Activated CD8-positive, alpha-beta T cell treated with anti-CD3 and anti-CD28 coated beads for 36 hours (primary cell): ENCODE data around the gene DICER1. TPM values are rescaled to one million over a fixed set of nuclear protein-coding genes. Genes with fewer than 3 reads are reported as not detected.

ENCODE experiments used
- ATAC-seq: fragments of 200-7000 bp; cut with Tn5 transposase; one replicate; pipeline ENCODE4 v1.10.0; 2021; ENCODE audit warnings: mild to moderate bottlenecking, moderate library complexity
- CTCF ChIA-PET: fragments of 350-600 bp; sonication (Branson Sonifier 250); formaldehyde crosslinking; loops from one replicate; lab custom pipeline; 2021; ENCODE audit warnings: antibody characterized with exemption; lab: Charles Lee
- POLR2A ChIA-PET: fragments of 350-600 bp; sonication (Branson Sonifier 250); formaldehyde crosslinking; loops from one replicate; lab custom pipeline; 2021; ENCODE audit warnings: antibody characterized with exemption; lab: Charles Lee
- DNase-seq: peaks from one replicate; pipeline ENCODE4 v3.0.0-alpha.2; 2020
- H3K27ac Mint-ChIP-seq: one replicate; pipeline ENCODE4 v1.8.0; 2021; ENCODE audit warnings: mild to moderate bottlenecking, mixed read lengths
- H3K27me3 Mint-ChIP-seq: one replicate; pipeline ENCODE4 v1.8.0; 2021; ENCODE audit warnings: mixed read lengths
- H3K36me3 Mint-ChIP-seq: one replicate; pipeline ENCODE4 v1.8.0; 2021; ENCODE audit warnings: low read depth, mixed read lengths
- H3K4me1 Mint-ChIP-seq: one replicate; pipeline ENCODE4 v1.8.0; 2021; ENCODE audit warnings: low read depth, mixed read lengths
- H3K4me3 Mint-ChIP-seq: one replicate; pipeline ENCODE4 v1.8.0; 2021; ENCODE audit warnings: mild to moderate bottlenecking, moderate library complexity, mixed read lengths
- H3K9me3 Mint-ChIP-seq: one replicate; pipeline ENCODE4 v1.8.0; 2021; ENCODE audit warnings: mixed read lengths
- intact Hi-C: fragments of 100-400 bp; cut with micrococcal nuclease; formaldehyde crosslinking; loops from one replicate; pipeline ENCODE4 v1.10.0; 2022
- total RNA-seq, 2 experiments: library from RNA; stranded (reverse); gene quantifications; one replicate each; pipeline ENCODE4 v1.2.3, GENCODE V29; 2021
- TF ChIP-seq, protein P1 (sequence below): fragments of 200-600 bp; IDR thresholded peaks from one replicate; pipeline ENCODE4 v1.8.0; 2022; ENCODE audit warnings: antibody characterized with exemption, mild to moderate bottlenecking

DICER1 gene
- total RNA-seq, 2 experiments from 2014 or later = 45.3 to 50.3 TPM

DNA sequence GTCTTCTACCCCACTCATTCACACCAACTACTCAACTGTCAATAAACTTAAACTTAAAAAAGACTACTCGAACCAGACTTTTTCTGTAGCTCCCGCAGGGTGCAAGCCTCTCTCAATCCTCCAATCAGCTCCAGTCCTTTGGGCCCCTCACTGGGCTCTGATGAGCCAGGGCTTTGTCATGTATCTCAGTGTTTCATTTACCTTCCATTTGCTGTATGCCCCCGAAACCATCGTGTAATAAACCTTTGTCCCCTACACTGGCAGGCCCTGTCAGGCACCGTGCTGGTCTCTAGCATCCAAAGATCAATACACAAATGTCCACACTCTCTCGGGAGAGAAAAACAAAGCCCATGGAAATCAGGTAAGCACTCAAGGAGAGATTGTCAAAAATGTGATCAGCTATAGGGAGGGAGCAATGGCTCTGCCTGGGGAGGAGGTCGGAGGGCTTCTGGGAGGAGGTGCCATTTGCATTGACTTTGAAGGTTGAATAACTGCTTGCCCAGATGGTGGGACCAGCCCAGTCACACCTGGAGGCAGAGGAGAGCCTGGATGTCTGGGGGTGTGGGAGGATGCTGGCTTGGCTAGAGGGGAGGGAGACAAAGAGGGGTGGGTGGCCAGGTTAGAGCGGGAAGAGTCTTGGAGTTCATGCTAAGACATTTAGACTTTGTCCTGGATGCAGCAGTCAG, 42.1 kb upstream of the DICER1 start:
- H3K4me3 Mint-ChIP-seq = no peak overlapping the region
- TF ChIP-seq, protein P1, sequence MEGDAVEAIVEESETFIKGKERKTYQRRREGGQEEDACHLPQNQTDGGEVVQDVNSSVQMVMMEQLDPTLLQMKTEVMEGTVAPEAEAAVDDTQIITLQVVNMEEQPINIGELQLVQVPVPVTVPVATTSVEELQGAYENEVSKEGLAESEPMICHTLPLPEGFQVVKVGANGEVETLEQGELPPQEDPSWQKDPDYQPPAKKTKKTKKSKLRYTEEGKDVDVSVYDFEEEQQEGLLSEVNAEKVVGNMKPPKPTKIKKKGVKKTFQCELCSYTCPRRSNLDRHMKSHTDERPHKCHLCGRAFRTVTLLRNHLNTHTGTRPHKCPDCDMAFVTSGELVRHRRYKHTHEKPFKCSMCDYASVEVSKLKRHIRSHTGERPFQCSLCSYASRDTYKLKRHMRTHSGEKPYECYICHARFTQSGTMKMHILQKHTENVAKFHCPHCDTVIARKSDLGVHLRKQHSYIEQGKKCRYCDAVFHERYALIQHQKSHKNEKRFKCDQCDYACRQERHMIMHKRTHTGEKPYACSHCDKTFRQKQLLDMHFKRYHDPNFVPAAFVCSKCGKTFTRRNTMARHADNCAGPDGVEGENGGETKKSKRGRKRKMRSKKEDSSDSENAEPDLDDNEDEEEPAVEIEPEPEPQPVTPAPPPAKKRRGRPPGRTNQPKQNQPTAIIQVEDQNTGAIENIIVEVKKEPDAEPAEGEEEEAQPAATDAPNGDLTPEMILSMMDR = no peak
- POLR2A ChIA-PET = no interaction called here
- CTCF ChIA-PET = no interaction called here
- peaks cover 3% of the 10 kb centered on the region for H3K9me3 Mint-ChIP-seq
- peaks cover 2% of the 10 kb centered on the region for H3K36me3 Mint-ChIP-seq
- H3K27ac Mint-ChIP-seq = no peak overlapping the region
- peaks cover 5% of the 10 kb centered on the region for H3K4me1 Mint-ChIP-seq
- ATAC-seq (no peak), DNase-seq (no peak)
- intact Hi-C loops = no loop called here
- H3K27me3 Mint-ChIP-seq = no peaks in the 10 kb centered on the region

DNA sequence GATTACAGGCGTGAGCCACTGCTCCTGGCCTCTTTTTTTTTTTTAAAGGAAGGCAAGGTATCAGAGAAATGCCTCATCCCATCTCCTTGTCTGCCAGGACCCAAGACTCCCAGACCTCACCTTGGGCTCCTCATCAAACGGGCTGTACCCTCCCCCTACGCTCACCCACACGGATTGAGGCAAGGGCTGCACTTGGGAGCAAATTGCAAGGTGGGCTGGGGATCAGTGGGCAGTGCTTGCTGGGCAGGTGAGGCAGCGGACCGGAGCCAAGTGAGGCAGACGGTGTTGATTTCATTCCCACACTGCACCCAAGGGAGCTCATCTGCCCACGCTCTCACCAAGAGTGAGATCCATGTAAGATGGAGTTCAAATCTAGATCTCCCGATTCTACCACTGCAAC, 41.0 kb upstream of the DICER1 start:
- intact Hi-C loops = no loop called here
- TF ChIP-seq, protein P1 = no peak

DNA sequence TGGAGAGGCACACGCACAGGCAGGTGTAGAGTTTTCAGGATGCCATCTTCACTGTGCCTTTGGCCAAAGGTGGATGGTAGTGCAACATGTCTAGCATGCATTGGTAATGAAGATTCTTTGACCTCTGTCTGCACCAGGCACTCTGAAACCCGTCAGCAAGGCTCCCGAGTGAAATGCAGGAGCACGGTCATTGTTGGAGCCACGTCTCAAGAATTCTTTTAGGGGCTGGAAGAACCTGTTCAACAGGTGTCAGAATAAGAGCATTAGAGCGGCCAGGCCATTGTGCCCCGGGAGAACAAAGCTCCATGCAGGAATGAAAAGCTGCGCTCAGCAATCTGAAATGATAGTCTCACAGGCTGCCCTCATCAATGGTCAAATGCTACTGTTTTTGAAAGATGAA, 40.2 kb upstream of the DICER1 start:
- H3K36me3 Mint-ChIP-seq = no peaks in the 10 kb centered on the region
- TF ChIP-seq, protein P1 = no peak
- no peak overlapping the region for H3K4me3 Mint-ChIP-seq
- no peak overlapping the region for H3K27ac Mint-ChIP-seq
- ATAC-seq = no peak
- no peak for DNase-seq
- H3K9me3 Mint-ChIP-seq = no peaks in the 10 kb centered on the region
- no peaks in the 10 kb centered on the region for H3K27me3 Mint-ChIP-seq
- intact Hi-C loops = no loop called here
- ChIA-PET CTCF (no interaction called here), POLR2A (no interaction called here)
- H3K4me1 Mint-ChIP-seq = peaks cover 5% of the 10 kb centered on the region

More for the DNA sequence above, 41.0 kb upstream of the DICER1 start:
- Mint-ChIP-seq H3K27me3 (no peaks in the 10 kb centered on the region), H3K4me1 (peaks cover 5% of the 10 kb centered on the region), H3K36me3 (no peaks in the 10 kb centered on the region), H3K27ac (no peak overlapping the region), H3K9me3 (no peaks in the 10 kb centered on the region), H3K4me3 (no peak overlapping the region)
- ChIA-PET CTCF (no interaction called here), POLR2A (no interaction called here)
- DNase-seq (no peak), ATAC-seq (no peak)

DNA sequence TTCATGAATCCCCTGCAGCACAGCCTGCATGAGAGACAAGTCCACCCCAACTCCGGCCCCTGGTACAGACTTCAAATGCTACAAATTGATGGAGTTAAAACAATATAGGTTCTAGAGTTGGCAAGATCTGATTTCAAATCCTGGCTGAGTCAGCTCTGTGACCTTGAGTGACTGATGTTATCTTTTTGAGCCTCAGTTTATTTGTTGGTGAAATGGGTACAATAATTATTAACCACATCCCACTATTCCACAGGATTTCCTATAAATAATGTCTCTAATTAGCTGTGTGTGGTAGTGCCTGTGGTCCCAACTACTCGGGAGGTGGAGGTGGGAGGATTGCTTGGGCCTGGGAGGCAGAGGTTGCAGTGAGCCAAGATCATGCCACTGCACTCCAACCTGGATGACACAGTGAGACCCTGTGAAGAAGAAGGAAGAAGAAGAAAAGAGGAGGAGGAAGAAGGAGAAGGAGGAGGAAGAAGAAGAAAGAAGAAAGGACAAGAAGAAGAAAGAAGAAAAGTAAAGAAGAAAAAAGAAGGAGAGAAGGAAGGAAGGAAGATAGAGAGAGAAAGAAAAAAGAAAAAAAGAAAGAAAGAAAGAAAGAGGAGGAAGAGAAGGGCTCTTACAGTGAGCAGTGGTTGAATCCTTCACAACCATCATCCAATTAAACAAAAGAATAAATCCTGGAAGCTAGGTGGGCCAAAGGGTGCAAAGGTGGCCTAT, 39.7 kb upstream of the DICER1 start:
- Mint-ChIP-seq H3K4me3 (no peak overlapping the region), H3K4me1 (peaks cover 5% of the 10 kb centered on the region), H3K27ac (no peak overlapping the region), H3K9me3 (no peaks in the 10 kb centered on the region), H3K27me3 (no peaks in the 10 kb centered on the region), H3K36me3 (no peaks in the 10 kb centered on the region)
- ChIA-PET CTCF (no interaction called here), POLR2A (no interaction called here)
- intact Hi-C loops = no loop called here
- TF ChIP-seq, protein P1 = peak; percentile 7
- ATAC-seq = no peak
- no peak for DNase-seq

DNA sequence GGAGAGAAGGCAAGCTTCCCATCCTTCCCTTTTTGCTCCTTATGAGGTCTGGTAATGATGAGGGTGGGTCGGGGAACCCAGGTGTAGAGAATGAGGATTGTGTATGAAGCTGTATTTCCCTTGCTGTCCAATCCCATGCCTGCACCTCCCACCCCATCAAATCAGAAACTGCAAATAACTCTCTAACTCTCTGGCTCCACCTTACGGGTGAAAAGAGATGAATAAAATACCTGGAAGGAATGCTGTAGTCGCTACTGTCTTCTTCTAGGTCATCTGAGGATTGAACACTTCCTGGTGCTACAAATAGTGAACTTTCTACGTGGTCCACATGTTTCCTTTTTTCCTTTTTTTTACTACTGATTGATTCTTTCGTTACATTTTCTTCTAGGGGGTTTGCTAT, 38.9 kb upstream of the DICER1 start:
- POLR2A ChIA-PET = no interaction called here
- DNase-seq (peak; percentile 6), ATAC-seq (peak; percentile 77)
- Mint-ChIP-seq H3K4me1 (peaks cover 5% of the 10 kb centered on the region), H3K27me3 (no peaks in the 10 kb centered on the region), H3K36me3 (no peaks in the 10 kb centered on the region), H3K9me3 (no peaks in the 10 kb centered on the region), H3K4me3 (no peak overlapping the region), H3K27ac (no peak overlapping the region)
- CTCF ChIA-PET = interaction anchor here (0.7 to 1.0 kb wide), 5 partner anchors 16 to 165 kb away, joined by 3 to 4 read pairs (median 3); no protein-coding TSS in a partner anchor
- TF ChIP-seq, protein P1 = peak; percentile 43
- intact Hi-C loops = no loop called here
